H9 (cell line): ENCODE data around the gene PDZD2. TPM values are rescaled to one million over a fixed set of nuclear protein-coding genes. Genes with fewer than 3 reads are reported as not detected.

ENCODE experiments used
- DNase-seq: peaks from one replicate; pipeline ENCODE4 v3.0.0-alpha.2; 2017
- H2AFZ ChIP-seq: one replicate; pipeline ENCODE4 v1.6.1; 2013; ENCODE audit warnings: mild to moderate bottlenecking, low read length, control low read depth, moderate library complexity
- H2AK5ac ChIP-seq: 2 replicates; pipeline ENCODE4 v1.6.1; 2013; ENCODE audit warnings: low read length, control low read depth, mixed read lengths; ENCODE audit not compliant: insufficient read length
- H2BK120ac ChIP-seq: one replicate; pipeline ENCODE4 v1.6.1; 2013; ENCODE audit warnings: low read depth, mild to moderate bottlenecking, low read length, control low read depth, inconsistent platforms; ENCODE audit not compliant: poor library complexity, severe bottlenecking
- H2BK12ac ChIP-seq: 2 replicates; pipeline ENCODE4 v1.6.1; 2013; ENCODE audit warnings: low read length, control low read depth, mixed read lengths, low read depth; ENCODE audit not compliant: insufficient read length
- H2BK15ac ChIP-seq: 2 replicates; pipeline ENCODE4 v1.6.1; 2013; ENCODE audit warnings: low read depth, low read length, control low read depth
- H2BK20ac ChIP-seq: one replicate; pipeline ENCODE4 v1.6.1; 2013; ENCODE audit warnings: low read depth, mild to moderate bottlenecking, low read length, control low read depth, inconsistent platforms; ENCODE audit not compliant: poor library complexity, severe bottlenecking
- H2BK5ac ChIP-seq: 2 replicates; pipeline ENCODE4 v1.6.1; 2013; ENCODE audit warnings: low read length, control low read depth, mixed read lengths; ENCODE audit not compliant: insufficient read length
- H3K14ac ChIP-seq: 2 replicates; pipeline ENCODE4 v1.6.1; 2013; ENCODE audit warnings: low read length, control low read depth; ENCODE audit not compliant: insufficient read depth
- H3K18ac ChIP-seq: 2 replicates; pipeline ENCODE4 v1.6.1; 2013; ENCODE audit warnings: low read depth, mild to moderate bottlenecking, mixed read lengths, low read length, control low read depth; ENCODE audit not compliant: insufficient read length
- H3K23ac ChIP-seq: 2 replicates; pipeline ENCODE4 v1.6.1; 2013; ENCODE audit warnings: low read length, control low read depth, mixed read lengths, low read depth; ENCODE audit not compliant: insufficient read length
- H3K23me2 ChIP-seq: 2 replicates; pipeline ENCODE4 v1.6.1; 2013; ENCODE audit warnings: low read depth, mild to moderate bottlenecking, mixed read lengths, low read length, control low read depth; ENCODE audit not compliant: insufficient read length, poor library complexity, severe bottlenecking
- H3K27ac ChIP-seq: 2 replicates; pipeline ENCODE4 v1.5.1; 2013; ENCODE audit warnings: low read length, control low read depth, mixed read lengths, low read depth; ENCODE audit not compliant: insufficient read length
- H3K27me3 ChIP-seq: 2 replicates; pipeline ENCODE4 v1.6.1; 2013; ENCODE audit warnings: low read length, control low read depth, inconsistent platforms; ENCODE audit not compliant: insufficient read depth
- H3K4ac ChIP-seq: 2 replicates; pipeline ENCODE4 v1.6.1; 2013; ENCODE audit warnings: low read depth, mild to moderate bottlenecking, control low read depth, inconsistent platforms, low read length, moderate library complexity
- H3K4me1 ChIP-seq: 2 replicates; pipeline ENCODE4 v1.6.1; 2013; ENCODE audit warnings: low read length, control low read depth, inconsistent platforms; ENCODE audit not compliant: insufficient read depth
- H3K4me2 ChIP-seq: 2 replicates; pipeline ENCODE4 v1.6.1; 2013; ENCODE audit warnings: low read length, control low read depth, mixed read lengths; ENCODE audit not compliant: insufficient read length, insufficient read depth
- H3K56ac ChIP-seq: 2 replicates; pipeline ENCODE4 v1.6.1; 2013; ENCODE audit warnings: low read depth, mild to moderate bottlenecking, mixed read lengths, low read length, control low read depth; ENCODE audit not compliant: insufficient read length
- H3K79me1 ChIP-seq: 2 replicates; pipeline ENCODE4 v1.6.1; 2013; ENCODE audit warnings: low read depth, mild to moderate bottlenecking, moderate library complexity, low read length, control low read depth, inconsistent platforms; ENCODE audit not compliant: insufficient read depth, poor library complexity, severe bottlenecking
- H3K79me2 ChIP-seq: 2 replicates; pipeline ENCODE4 v1.6.1; 2013; ENCODE audit warnings: low read length, control low read depth, inconsistent platforms; ENCODE audit not compliant: insufficient read depth
- H3K9ac ChIP-seq: 2 replicates; pipeline ENCODE4 v1.6.1; 2013; ENCODE audit warnings: low read length, control low read depth, mixed read lengths; ENCODE audit not compliant: insufficient read length; ENCODE audit errors: extremely low read depth
- H3K9me3 ChIP-seq: one replicate; pipeline ENCODE4 v1.6.1; 2013; ENCODE audit warnings: low read depth, low read length, inconsistent platforms; ENCODE audit not compliant: control insufficient read depth
- H3T11ph ChIP-seq: one replicate; pipeline ENCODE4 v1.6.1; 2013; ENCODE audit warnings: mild to moderate bottlenecking, low read length, control low read depth, inconsistent platforms
- H4K20me1 ChIP-seq: one replicate; pipeline ENCODE4 v1.6.1; 2013; ENCODE audit not compliant: control insufficient read depth, insufficient read length, insufficient read depth
- H4K5ac ChIP-seq: 2 replicates; pipeline ENCODE4 v1.6.1; 2013; ENCODE audit warnings: low read depth, mild to moderate bottlenecking, mixed read lengths, low read length, control low read depth; ENCODE audit not compliant: insufficient read length
- H4K8ac ChIP-seq: replicated peaks from 2 replicates; pipeline ENCODE4 v1.6.1; 2013; ENCODE audit warnings: low read length, control low read depth, mixed read lengths, low read depth; ENCODE audit not compliant: insufficient read length
- H4K91ac ChIP-seq: 2 replicates; pipeline ENCODE4 v1.6.1; 2013; ENCODE audit warnings: low read depth, mild to moderate bottlenecking, moderate library complexity, mixed read lengths, low read length, control low read depth; ENCODE audit not compliant: insufficient read length
- H3K27ac Mint-ChIP-seq, 3 experiments: 2 replicates in 2 of 3; 3 replicates in 1 of 3; pipeline ENCODE4 v1.8.0; 2020 to 2021; ENCODE audit warnings: mixed read lengths in 3 of 3, mild to moderate bottlenecking in 1 of 3, moderate library complexity in 1 of 3
- H3K27me3 Mint-ChIP-seq: 2 replicates; pipeline ENCODE4 v1.8.0; 2021; ENCODE audit warnings: low read depth, mild to moderate bottlenecking, moderate library complexity, mixed read lengths
- H3K36me3 Mint-ChIP-seq, 3 experiments: 2 replicates in 2 of 3; 3 replicates in 1 of 3; pipeline ENCODE4 v1.8.0; 2020 to 2021; ENCODE audit warnings: low read depth in 3 of 3, mixed read lengths in 3 of 3; ENCODE audit not compliant: insufficient read depth in 1 of 3
- H3K4me1 Mint-ChIP-seq, 2 experiments: 2 replicates each; pipeline ENCODE4 v1.8.0; 2020; ENCODE audit warnings: mixed read lengths in 2 of 2
- H3K4me3 Mint-ChIP-seq, 2 experiments: 2 replicates in 1 of 2; 3 replicates in 1 of 2; pipeline ENCODE4 v1.8.0; 2020 to 2021; ENCODE audit warnings: mild to moderate bottlenecking in 2 of 2, mixed read lengths in 2 of 2, moderate library complexity in 1 of 2
- H3K9me3 Mint-ChIP-seq, 2 experiments: 2 replicates in 1 of 2; 3 replicates in 1 of 2; pipeline ENCODE4 v1.8.0; 2020; ENCODE audit warnings: mild to moderate bottlenecking in 2 of 2, mixed read lengths in 2 of 2, moderate library complexity in 1 of 2
- CTCF ChIP-seq: fragments of 200-600 bp; sonication (generic); conservative IDR thresholded peaks from 3 replicates; pipeline ENCODE4 v1.8.0; 2021; ENCODE audit warnings: antibody characterized with exemption, mild to moderate bottlenecking
- whole genome bisulfite sequencing: extraction: QIAGEN DNeasy Blood & Tissue Kit; methylation state at CpG from one replicate; pipeline ENCODE4 v1.1.7; 2013; ENCODE audit warnings: missing lambda C conversion rate, low lambda C conversion rate, mixed read lengths; ENCODE audit not compliant: insufficient read length; ENCODE audit errors: extremely low coverage; 5-methylcytosine and 5-hydroxymethylcytosine counted together
- total RNA-seq: library from RNA; stranded (reverse); gene quantifications from 2 replicates; pipeline ENCODE4 v1.2.1, GENCODE V29; 2021

PDZD2 gene
- total RNA-seq, 1 experiment from 2014 or later = 9.9 TPM

GRCh38 chr5:31635446-31635845, 3.5 kb upstream of the PDZD2 start:
- Histone ChIP-seq H2BK15ac (no peak overlapping the region), H3K23ac (no peak overlapping the region), H4K8ac (no peak overlapping the region), H3K4me1 (no peaks in the 10 kb centered on the region), H3K79me1 (no peaks in the 10 kb centered on the region), H4K5ac (no peak overlapping the region), H3K79me2 (no peaks in the 10 kb centered on the region), H4K20me1 (no peaks in the 10 kb centered on the region), H3K23me2 (peaks cover 9% of the 10 kb centered on the region), H3K18ac (no peak overlapping the region), H2BK20ac (no peak overlapping the region), H2BK12ac (no peak overlapping the region), H3T11ph (no peak overlapping the region), H3K9ac (no peak overlapping the region), H3K9me3 (no peaks in the 10 kb centered on the region), H3K4ac (no peak overlapping the region), H3K27me3 (peaks cover 5% of the 10 kb centered on the region; the same call in 1 of the 2 replicates), H2BK5ac (no peak overlapping the region), H3K14ac (no peak overlapping the region), H3K27ac (no peak overlapping the region), H2AK5ac (no peak overlapping the region), H2BK120ac (no peak overlapping the region), H3K4me2 (no peak overlapping the region), H2AFZ (no peak overlapping the region), H4K91ac (no peak overlapping the region), H3K56ac (no peak overlapping the region)
- Mint-ChIP-seq H3K4me3 (no peak overlapping the region), H3K36me3 (no peaks in the 10 kb centered on the region), H3K27me3 (peaks cover 10% of the 10 kb centered on the region), H3K4me1 (peaks cover 18 to 29% of the 10 kb centered on the region in 2 experiments), H3K9me3 (no peaks in the 10 kb centered on the region), H3K27ac (no peak overlapping the region)
- no peak for DNase-seq
- WGBS = no CpG with 5 or more reads among the region's 1 CpG
- TF ChIP-seq CTCF = no peak
